NCI-H82 treated with DMSO at 0.1 percent for 48 hours (cell line): ENCODE measurements around the gene TTL.
"Not testable (repeated sequence)": the region's sequence is repeated elsewhere in the genome, so short reads cannot be mapped to it uniquely, and the experiment has no call there.

Experiments used
- DNase-seq: peaks from one replicate; lab custom pipeline; 2025; ENCODE audit not compliant: unreplicated experiment; lab: John Stamatoyannopoulos, UW

The TTL gene

DNA sequence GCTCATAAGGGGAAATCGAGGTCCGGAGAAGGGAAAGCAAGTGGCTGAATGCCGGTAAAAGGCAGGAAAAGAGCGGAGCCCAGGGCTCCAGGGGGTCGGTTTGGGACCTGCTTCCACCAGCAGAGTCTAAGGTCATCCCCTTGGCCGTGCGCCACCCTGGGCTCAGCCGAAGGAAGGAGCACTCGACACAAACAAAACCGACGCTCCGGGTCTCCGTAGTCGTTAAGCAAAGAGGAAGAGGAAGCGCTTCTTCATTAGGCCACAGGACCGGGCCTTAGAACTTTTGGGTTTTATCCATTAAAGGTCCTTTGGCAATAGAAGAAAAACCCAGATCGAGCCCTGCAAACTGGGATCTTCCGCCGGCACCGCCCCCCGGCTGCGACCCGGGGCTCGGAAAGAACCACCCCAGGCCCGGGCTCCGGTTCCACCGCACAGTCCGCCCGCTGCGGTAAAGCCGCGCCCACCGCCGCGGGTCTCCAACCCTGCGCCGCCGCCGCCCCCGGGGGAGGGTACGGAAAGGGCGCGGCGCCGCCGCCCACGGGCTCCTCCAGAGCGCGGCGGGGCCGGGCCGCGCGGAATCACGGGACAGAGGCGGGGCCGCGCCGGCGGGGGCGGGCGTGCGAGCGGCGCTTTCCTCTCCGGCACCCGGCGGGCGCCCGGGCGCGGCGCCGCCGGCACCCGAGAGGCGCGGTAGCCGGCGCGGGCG lies at the start of gene TTL:
Gene TTL, plus strand, starts transcription at position 629 of the 706 bp plus-strand sequence. CDS start 189 bp downstream, outside the sequence.
- DNase-seq, result no peak

DNA sequence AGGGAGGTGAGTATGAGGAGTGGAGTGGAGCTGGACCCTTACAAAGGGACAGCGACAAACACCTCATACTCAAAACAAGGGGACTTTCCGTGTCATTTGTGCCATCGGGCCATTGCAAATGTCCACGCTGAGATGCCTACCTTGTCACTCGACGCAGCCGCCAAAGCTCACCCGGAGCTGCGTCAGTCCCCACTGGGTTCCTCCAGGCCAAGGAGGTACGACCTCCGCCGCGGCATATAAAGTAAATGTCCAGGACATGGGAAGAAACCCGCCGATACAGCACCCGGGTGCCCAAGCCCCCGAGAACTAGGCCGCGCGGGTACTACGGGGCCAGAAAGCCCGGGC lies 49.6 kb upstream of the TTL start:
- not testable (repeated sequence) for DNase-seq

DNA sequence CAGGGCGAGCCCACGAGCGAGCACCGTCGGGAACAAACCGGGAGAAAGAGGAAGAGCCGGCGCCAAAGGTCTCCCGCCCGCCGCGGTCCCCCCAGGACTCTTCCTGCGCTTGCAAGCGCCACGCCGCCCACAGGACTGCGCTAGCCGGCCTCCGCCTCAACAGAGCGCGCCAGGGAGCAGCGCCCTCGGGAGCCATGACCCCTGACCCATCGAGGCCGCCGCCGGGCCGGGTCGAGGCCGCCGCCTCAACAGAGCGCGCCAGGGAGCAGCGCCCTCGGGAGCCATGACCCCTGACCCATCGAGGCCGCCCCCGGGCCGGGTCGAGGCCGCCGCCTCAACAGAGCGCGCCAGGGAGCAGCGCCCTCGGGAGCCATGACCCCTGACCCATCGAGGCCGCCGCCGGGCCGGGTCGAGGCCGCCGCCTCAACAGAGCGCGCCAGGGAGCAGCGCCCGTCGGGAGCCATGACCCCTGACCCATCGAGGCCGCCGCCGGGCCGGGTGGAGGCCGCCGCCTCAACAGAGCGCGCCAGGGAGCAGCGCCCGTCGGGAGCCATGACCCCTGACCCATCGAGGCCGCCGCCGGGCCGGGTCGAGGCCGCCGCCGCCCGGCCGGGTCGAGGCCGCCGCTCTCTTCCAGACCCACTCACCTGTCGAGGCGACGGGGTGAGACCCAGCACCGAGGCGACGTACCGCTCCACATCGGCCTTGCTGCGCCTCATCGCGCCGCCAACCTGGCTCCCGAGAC lies 49.0 kb upstream of the TTL start:
- not testable (repeated sequence) for DNase-seq

DNA sequence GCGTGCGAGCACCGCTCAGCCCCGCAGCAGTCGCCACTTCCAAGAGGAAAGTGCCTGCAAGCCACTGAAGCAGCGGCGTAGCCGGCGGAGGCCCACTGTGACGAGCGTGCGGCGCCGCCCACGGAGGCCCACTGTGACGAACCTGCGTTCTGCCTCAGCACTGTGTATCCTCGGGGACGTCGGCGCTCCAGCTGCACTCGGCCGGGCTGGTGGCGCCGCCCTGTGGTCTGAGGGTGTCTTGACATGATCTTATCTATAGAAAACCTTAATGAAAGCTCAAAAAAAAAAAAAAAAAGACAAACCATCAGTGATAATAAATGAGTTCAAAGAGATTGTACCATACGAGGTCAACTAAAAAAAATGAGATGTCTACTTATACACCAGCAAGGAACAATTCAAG lies 48.5 kb upstream of the TTL start, which contains the start of gene RGPD8:
Gene RGPD8, minus strand, starts transcription at position 166 of the 400 bp plus-strand sequence. CDS start 192 bp downstream, outside the sequence.
- not testable (repeated sequence) for DNase-seq

DNA sequence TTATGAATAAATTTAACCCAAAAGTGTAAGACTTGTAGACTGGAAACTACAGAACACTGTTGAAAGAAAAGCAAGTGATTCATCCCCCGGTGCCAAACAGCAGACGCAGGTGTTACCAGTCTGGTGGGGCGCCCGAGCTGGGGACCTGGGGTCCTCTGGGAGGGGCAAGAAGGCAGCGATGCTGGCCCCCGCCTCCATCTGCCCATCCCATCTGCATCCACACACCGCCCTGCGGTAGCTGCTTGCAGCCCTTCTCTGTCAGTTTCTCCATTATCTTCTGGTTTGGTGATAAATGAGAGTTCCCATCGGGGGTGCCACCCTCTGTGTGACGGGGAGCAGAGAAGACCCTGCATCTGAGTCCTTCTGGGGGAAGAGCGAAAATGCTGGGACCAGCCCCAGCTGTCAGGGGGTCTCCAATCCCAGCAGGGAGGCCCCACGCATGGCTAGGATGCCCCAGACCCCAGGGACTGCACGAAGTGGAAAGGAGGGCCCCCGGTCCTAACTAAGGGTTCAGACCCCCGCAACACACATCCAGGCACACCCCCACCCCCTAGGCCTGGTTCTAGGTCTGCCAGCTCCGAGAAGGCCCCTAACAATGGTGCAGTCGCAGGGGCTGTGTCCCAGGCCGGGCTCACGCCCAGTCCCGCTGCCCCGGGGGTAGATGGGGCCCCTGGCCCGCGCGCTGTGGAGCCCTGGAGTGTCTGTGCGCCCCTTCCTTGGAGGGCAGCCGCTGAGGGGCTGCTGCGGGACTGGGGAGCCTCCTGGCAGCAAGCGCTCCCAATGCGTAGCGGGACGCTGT lies 47.8 kb upstream of the TTL start:
- no peak for DNase-seq

DNA sequence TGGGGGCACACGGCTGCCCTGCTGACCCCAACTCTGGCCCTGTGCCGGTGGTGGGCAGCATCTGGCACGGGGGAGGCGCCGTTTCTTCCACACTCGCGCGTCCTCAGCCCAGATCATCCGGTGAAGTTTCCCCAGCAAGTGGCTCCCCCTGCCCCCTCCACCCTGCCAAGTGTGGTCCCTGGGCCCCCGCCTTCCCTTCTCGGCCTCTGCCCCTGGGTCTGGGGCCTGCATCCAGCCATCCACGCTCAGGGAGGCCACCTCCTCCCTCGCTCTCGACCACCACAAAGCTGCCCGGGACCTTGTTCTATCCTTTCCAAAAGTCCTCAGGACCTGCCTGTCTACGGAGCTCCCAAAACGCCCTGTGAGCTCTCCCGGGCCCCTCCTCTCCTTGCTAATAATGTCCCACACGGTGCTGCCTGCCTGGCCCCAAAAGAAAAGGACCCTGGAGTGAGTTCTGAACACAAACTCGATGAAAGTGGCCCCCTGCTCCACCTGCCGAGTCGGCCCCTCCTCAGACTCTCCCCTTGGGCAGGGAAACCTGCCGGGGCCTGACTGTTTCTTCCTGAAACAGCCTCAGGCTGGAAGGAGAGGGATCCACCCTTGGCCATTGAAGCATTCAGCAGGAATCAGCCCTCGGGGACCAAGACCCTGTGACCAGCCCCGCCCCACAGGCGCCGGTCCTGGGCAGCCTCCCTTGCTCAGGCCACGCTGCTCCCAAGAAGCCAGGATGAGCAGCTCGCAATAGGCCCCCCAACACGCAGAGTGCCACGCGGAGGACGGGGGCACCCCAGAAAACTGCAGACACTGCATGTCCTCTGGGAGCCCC lies 46.9 kb upstream of the TTL start:
- not testable (repeated sequence) for DNase-seq

DNA sequence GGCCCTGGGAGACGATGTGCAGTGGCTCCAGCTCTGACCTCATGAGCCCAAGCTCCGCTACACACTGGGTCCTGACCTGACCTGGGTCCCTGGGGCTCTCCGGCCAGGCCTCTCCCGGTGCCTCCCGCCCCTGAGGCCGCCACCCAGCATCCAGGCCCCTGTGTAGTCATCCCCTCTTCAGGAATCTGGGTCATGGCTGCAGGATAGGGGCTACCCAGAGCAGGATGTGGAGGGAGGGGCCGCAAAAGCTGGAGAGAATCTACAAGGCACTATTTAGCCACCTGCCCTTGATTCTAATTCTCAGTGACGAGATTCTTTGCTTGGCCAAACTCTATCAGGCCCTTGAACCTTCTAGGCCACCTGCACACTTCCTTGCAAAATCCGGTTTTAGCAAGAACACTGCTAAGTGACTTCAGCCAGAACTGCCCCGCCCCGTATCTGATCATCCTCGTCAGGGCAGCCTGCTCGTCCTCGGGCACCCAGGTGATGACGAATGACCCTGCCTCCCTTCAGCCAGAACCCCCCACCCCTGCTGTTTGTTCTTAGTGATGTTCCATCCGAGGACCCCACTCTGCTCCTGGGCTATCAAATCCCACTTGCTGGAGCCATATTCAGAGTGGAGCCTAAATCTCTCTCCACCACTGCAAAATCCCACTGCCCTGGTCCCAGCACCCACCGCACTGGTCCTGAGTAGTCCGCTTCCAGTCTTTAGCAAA lies 46.1 kb upstream of the TTL start:
- DNase-seq, result not testable (repeated sequence)

DNA sequence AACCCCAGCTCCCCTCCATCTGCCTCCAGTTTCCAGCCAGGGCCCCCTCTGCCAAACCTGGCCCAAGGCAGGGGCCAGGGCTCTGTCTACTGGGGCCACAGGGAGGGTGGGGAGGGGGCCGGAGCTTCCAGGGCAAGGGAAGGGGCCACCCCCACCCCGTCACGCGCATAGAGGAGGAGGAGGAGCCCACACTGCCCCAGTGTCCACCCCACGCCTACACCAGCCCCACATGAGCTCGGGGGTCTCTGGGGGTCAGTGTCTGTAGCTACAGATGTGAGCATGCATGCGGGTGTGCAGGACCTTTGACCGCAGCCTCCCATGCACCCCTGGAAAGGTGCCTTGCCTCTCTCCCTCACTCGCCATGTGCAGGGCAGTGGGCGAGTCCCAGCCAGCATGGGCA lies 45.0 kb upstream of the TTL start:
- not testable (repeated sequence) for DNase-seq

DNA sequence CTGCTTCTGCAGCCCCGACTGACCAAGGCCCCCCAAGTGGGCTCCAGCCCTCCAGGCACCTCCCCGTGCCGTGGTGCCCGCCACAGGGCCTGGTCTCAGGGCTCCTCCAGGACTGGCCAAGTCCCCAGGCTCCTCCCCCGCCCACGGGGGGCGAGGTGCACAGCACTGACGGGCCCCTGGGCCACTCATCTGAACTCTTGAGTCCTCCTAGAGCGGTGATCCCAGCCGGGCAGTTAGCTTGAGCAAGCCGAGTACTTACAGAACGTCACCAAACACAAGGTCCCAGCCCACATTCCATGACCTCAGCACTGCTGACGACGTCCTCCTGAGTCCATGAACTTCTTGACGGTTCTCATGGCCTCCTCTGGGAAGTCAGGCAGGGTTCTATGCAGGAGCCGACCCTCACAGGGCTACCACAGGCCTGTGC lies 44.5 kb upstream of the TTL start:
- not testable (repeated sequence) for DNase-seq

DNA sequence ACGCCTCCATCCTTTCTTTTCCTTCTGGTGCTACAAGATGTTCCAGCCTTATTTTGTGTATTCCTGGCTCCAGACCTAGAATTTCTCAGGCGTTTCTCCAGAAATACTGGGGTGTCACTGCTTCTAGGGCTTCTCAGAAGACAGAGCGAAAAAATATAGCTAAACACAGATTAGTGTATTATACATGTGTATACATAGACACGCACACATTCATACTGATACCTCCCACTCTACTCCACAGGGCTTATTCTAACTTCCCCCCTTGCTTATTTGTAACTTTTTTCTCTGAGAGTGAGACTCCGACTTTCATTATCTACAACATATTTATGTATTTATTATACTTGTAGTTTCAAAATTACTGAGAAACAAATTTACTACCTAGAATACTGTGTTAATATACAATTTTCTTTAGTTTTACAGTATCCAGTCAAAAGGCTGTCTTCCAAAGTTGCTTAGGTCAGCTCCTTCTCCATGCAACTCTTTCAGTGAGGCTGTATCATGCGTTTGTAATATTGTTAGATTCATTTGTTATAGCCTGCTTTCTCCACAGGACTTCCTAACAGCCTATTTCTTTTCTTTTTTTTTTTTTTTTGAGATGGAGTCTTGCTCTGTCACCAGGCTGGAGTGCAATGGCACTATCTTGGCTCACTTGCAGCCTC lies 43.2 kb upstream of the TTL start:
- not testable (repeated sequence) for DNase-seq

DNA sequence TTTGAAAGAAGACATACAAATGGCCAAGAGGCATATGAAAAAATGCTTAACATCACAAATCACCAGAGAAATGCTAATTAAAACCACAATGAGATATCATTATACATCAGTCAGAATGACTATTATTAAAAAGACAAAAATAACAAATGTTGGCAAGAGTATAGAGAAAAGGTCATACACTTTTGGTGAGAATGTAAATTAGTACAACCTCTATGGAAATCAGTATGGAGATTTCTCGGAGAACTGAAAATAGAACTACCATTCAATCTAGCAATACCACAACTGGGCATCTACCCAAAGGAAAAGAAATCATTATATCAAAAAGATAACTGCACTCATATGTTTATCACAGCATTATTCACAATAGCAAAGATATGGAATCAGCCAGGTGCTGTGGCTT lies 37.7 kb upstream of the TTL start:
- not testable (repeated sequence) for DNase-seq

DNA sequence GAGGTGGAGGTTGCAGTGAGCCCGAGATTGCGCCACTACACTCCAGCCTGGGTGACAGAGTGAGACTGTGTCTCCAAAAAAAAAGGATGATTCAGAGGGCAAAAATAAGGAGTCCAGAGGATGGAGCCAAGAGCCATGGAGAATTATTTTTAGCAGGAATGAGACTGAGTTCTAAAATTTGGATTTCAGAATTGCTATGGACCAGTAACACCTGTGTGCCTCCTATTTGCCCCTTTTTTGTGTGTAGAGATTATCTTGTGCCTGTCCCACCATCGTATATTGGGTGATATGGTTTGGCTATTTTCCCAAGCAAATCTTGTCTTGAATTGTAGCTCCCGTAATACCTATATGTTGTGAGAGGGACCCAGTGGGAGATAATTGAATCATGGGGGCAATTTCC lies 32.1 kb upstream of the TTL start:
- no peak for DNase-seq

DNA sequence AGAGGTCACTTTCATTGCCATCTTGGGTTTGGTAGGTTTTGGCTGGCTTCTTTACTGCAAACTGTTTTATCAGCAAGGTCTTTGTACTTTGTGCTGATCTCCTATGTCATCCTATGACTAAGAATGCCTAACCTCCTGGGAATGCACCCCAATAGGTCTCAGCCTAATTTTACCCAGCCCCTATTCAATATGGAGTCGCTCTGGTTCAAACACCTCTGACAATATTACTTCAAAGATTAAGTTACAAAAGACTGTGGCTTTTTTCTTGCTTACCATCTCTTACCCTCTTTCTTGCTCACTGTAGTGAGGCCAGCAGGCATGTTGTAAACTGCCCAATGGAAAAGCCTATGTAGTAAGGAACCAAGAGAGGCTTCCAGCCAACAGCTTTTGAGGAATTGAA lies 30.6 kb upstream of the TTL start:
- DNase-seq, result no peak

DNA sequence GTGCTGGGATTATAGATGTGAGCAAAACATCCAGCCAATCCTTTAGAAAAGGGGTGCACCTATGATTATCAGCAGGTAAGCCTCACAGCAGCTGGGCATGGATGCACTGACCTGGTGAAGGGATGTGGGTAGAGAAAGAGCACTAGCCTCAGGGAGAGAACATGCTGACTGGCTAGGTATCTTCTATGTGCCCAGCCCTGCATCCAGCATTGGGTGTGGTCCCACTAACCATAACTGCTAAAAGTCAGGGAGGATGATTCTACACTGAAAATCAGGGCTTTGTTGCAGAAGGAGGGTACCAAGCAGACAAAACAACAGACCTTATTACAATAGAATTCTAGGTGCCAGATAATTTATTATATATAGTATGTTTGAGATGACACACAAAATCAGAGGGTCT lies 27.4 kb upstream of the TTL start:
- no peak for DNase-seq

DNA sequence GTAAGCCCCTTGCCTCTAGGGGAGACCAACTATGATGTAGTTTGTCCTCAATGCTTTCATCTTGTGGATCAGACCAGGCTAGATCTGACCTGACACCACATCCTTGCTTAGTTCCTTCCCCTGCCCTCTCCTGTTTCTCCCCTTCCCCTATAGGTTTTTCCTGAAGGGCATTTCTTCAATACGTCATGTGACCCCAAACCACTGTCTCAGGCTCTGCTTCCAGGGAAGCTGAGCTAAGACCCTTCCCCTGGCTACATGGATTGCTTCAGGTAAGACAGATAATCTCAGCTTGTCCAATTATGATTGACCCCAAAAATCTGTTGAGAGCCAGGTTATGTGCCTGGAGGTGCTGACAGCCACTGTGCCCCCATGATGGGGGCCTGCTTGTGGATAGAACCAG lies 22.6 kb upstream of the TTL start:
- no peak for DNase-seq

DNA sequence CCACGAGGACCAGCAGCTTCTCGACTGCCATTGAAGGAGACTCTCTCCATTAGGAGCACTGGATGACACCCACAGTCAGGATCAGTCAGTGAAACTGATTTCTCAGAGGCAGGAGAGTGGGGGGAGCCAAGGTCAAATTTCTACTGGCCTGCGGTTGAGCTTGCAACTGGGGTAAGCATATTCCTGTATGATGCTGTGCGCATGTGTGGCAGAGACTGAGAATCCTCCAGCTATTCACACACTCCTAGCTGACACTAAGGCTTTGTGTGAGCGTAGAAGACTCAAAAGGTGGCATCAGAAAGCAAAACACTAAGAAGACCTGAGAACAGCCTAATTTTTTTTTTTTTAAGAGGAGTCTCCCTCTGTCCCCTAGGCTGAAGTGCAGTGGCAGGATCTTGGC lies 19.8 kb upstream of the TTL start:
- DNase-seq, result no peak

DNA sequence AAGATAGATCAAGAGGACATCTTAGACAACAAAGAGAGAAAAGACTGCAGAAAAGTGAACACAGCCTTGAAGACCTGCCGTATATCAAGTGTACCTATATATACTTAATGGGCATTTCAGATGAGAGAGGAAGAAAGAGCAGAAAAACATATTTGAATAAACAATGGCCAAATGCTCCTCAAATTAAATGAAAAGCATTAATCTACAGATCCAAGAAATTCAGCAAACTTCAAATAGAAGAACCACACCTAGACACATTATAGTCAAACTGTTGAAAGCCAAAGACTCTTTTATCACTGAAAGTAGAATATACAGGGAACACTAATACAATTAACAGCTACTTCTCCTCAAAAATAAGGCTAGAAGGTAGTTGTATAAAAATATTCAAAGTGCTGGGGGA lies 18.7 kb upstream of the TTL start:
- DNase-seq, result no peak

DNA sequence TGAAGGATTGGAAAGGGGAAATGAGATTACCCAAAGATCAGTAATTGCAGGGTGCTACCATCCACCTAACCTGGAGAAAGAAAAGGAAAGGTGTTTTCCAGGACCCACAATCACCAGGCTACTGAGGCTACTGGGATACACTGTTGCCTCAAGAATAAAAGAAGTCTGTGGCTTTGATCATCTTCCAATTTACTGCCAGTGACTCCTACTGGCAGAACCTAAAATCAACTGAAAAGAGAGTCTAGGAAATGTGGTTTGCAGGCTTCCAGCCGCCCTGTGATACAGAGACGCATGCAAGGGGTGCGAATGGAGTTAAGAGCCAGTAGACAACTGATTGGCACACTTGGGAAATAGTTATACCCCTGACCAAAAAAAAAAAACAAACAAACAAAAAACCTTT lies 16.6 kb upstream of the TTL start:
- no peak for DNase-seq

DNA sequence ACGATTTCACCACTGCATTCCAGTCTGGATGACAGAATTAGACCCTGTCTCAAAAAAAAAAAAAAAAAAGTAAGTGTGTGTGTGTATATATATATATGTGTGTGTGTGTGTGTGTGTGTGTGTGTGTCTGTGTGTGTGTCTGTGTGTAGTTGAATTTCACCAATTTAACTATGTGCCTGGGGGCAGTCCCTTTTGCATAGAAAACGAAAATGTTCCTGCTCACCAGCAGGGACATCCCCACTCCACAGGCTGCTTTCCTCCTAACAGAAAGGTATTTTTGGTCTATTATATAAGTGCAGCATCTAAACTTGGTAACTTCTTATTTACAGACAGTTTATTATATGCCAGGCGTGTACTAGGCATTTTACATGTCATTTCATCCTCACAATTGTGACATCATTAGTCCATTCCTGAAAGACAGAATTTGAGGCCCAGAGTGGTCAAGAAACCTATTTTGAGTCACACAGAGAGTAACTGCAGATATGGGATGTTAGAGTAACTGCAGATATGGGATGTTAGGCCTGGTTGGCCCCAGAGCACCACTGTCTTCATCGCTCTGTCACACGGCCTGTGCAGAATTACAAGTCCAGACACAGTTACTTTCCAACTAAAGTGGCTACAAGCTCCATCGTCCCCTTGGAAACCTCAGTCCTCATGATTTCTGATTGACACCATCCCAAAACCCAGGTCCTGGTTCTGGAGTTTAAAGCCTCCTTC lies 9.3 kb upstream of the TTL start:
- DNase-seq, result no peak
